Liver (tissue), 9 donors: ENCODE measurements around the gene LIN9. TPM values are rescaled to one million over a fixed set of nuclear protein-coding genes. Genes with fewer than 3 reads are reported as not detected.
"Not testable (repeated sequence)": the region's sequence is repeated elsewhere in the genome, so short reads cannot be mapped to it uniquely, and the experiment has no call there.

Experiments used
- DNase-seq: peaks from one replicate; pipeline ENCODE4 v3.0.0-alpha.2; 2017; ENCODE audit warnings: low spot score
- H3K27ac ChIP-seq, 2 donors: one replicate each; pipeline ENCODE4 v1.7.0; 2013; ENCODE audit warnings: inconsistent platforms in 2 of 2, low read length in 2 of 2, control low read depth in 1 of 2, low read depth in 1 of 2, mild to moderate bottlenecking in 1 of 2
- H3K27me3 ChIP-seq, 4 donors: one replicate each; pipeline versions ENCODE4 v1.6.1 to v1.7.0; 2013; ENCODE audit warnings: low read length in 3 of 4, inconsistent platforms in 1 of 4, mild to moderate bottlenecking in 1 of 4, moderate library complexity in 1 of 4; ENCODE audit not compliant: control insufficient read depth in 4 of 4, insufficient read depth in 4 of 4
- H3K36me3 ChIP-seq, 4 donors: one replicate each; pipeline versions ENCODE4 v1.6.1 to v1.7.0; 2013; ENCODE audit warnings: low read length in 3 of 4, mild to moderate bottlenecking in 3 of 4, low read depth in 1 of 4, moderate library complexity in 1 of 4; ENCODE audit not compliant: control insufficient read depth in 4 of 4, insufficient read depth in 3 of 4
- H3K4me1 ChIP-seq, 4 donors: one replicate each; pipeline versions ENCODE4 v1.6.1 to v1.7.0; 2013; ENCODE audit warnings: low read length in 3 of 4, mild to moderate bottlenecking in 3 of 4, moderate library complexity in 1 of 4; ENCODE audit not compliant: control insufficient read depth in 4 of 4, insufficient read depth in 4 of 4
- H3K4me3 ChIP-seq, 3 donors: one replicate each; pipeline versions ENCODE4 v1.6.1 to v1.7.0; 2013; ENCODE audit warnings: low read length in 3 of 3, control low read depth in 1 of 3, low read depth in 1 of 3, mild to moderate bottlenecking in 1 of 3
- H3K9ac ChIP-seq, 2 donors: one replicate each; pipeline ENCODE4 v1.7.0; 2013; ENCODE audit warnings: low read length in 2 of 2, mild to moderate bottlenecking in 2 of 2, moderate library complexity in 2 of 2, control low read depth in 1 of 2, low read depth in 1 of 2
- H3K9me3 ChIP-seq, 4 donors: one replicate each; pipeline versions ENCODE4 v1.6.1 to v1.7.0; 2013; ENCODE audit warnings: low read length in 3 of 4; ENCODE audit not compliant: control insufficient read depth in 4 of 4
- ATF3 ChIP-seq: IDR thresholded peaks from 2 replicates; pipeline ENCODE4 v1.6.1; 2016; ENCODE audit warnings: antibody characterized with exemption
- CTCF ChIP-seq: fragments of 150-350 bp; IDR thresholded peaks from 2 replicates; pipeline ENCODE4 v1.5.1; 2017; ENCODE audit warnings: improper control_type of control experiment, low read depth, low read length; ENCODE audit not compliant: missing input control
- EGR1 ChIP-seq, 2 donors: IDR thresholded peaks; 2 replicates each; pipeline ENCODE4 v1.6.1; 2016 to 2018; ENCODE audit warnings: antibody characterized with exemption in 2 of 2, low read depth in 2 of 2
- FOXA1 ChIP-seq: IDR thresholded peaks from 2 replicates; pipeline ENCODE4 v1.6.1; 2016; ENCODE audit warnings: antibody characterized with exemption
- FOXA2 ChIP-seq: IDR thresholded peaks from 2 replicates; pipeline ENCODE4 v1.6.1; 2016; ENCODE audit warnings: antibody characterized with exemption
- GABPA ChIP-seq, 2 donors: IDR thresholded peaks in 1 of 2; conservative IDR thresholded peaks in 1 of 2; 2 replicates each; pipeline ENCODE4 v1.6.1; 2016; ENCODE audit warnings: antibody characterized with exemption in 2 of 2, mild to moderate bottlenecking in 1 of 2, moderate library complexity in 1 of 2
- HNF4A ChIP-seq, 2 donors: conservative IDR thresholded peaks; 2 replicates each; pipeline ENCODE4 v1.6.1; 2016; ENCODE audit warnings: antibody characterized with exemption in 2 of 2, mild to moderate bottlenecking in 2 of 2
- HNF4G ChIP-seq: IDR thresholded peaks from 2 replicates; pipeline ENCODE4 v1.6.1; 2016; ENCODE audit warnings: antibody characterized with exemption
- JUND ChIP-seq, 2 donors: IDR thresholded peaks; 2 replicates each; pipeline ENCODE4 v1.6.1; 2016; ENCODE audit warnings: antibody characterized with exemption in 2 of 2
- MAX ChIP-seq: IDR thresholded peaks from 2 replicates; pipeline ENCODE4 v1.6.1; 2016; ENCODE audit warnings: antibody characterized with exemption
- NR2F2 ChIP-seq: IDR thresholded peaks from 2 replicates; pipeline ENCODE4 v1.6.1; 2016; ENCODE audit warnings: antibody characterized with exemption
- RAD21 ChIP-seq, 2 donors: IDR thresholded peaks; 2 replicates each; pipeline ENCODE4 v1.6.1; 2016; ENCODE audit warnings: antibody characterized with exemption in 2 of 2, mild to moderate bottlenecking in 2 of 2
- REST ChIP-seq: IDR thresholded peaks from 2 replicates; pipeline ENCODE4 v1.6.1; 2016; ENCODE audit warnings: antibody characterized with exemption, mild to moderate bottlenecking
- RXRA ChIP-seq, 2 donors: IDR thresholded peaks; 2 replicates each; pipeline ENCODE4 v1.6.1; 2017 to 2018; ENCODE audit warnings: antibody characterized with exemption in 2 of 2, mild to moderate bottlenecking in 1 of 2
- SP1 ChIP-seq: IDR thresholded peaks from 2 replicates; pipeline ENCODE4 v1.6.1; 2018; ENCODE audit warnings: antibody characterized with exemption, mild to moderate bottlenecking
- TAF1 ChIP-seq: conservative IDR thresholded peaks from 2 replicates; pipeline ENCODE4 v1.6.1; 2016; ENCODE audit warnings: antibody characterized with exemption, mild to moderate bottlenecking
- YY1 ChIP-seq: IDR thresholded peaks from 2 replicates; pipeline ENCODE4 v1.6.1; 2016; ENCODE audit warnings: antibody characterized with exemption, mild to moderate bottlenecking
- ZBTB33 ChIP-seq: IDR thresholded peaks from 2 replicates; pipeline ENCODE4 v1.6.1; 2016; ENCODE audit warnings: antibody characterized with exemption
- WGBS: extraction: QIAGEN DNeasy Blood & Tissue Kit; methylation state at CpG from one replicate; pipeline ENCODE4 v1.1.7; 2013; 5-methylcytosine and 5-hydroxymethylcytosine counted together
- polyA plus RNA-seq, 2 donors: library from polyadenylated mRNA; stranded (reverse) in 1 of 2; unstranded in 1 of 2; fragments of 200-250 nt in 1 of 2; fragments of >200 nt in 1 of 2; fragmentation: Nextera tagmentation in 1 of 2; extraction: Ambion mirVana in 1 of 2; gene quantifications; one replicate each; pipeline versions ENCODE4 v1.2.1 to v1.2.3, GENCODE V29; 2013 to 2015
- total RNA-seq, 2 donors: library from RNA; depleted of rRNA; stranded (reverse); fragments of >200 nt; gene quantifications; one replicate each; pipeline ENCODE4 v1.2.3, GENCODE V29; 2014
- donor health status: healthy.
- donor health status: healthy.
- donor health status: healthy.
- donor health status: healthy.
- donor health status: healthy.

LIN9 gene
- total and polyA plus RNA-seq, 4 donors = 0.50 to 7.9 (median 1.00) TPM

- Histone ChIP-seq H3K4me1 (no peaks in the 10 kb centered on the region), H3K27ac (no peak overlapping the region), H3K9ac (no peak overlapping the region), H3K9me3 (no peaks in the 10 kb centered on the region), H3K4me3 (no peak overlapping the region), H3K36me3 (no peaks in the 10 kb centered on the region), H3K27me3 (no peaks in the 10 kb centered on the region)
- TF ChIP-seq GABPA (IDR thresholded peaks at IDR 0.05 in 1 of 2, conservative IDR thresholded peaks at IDR 0.05 in 1 of 2) = no peak
- TF ChIP-seq FOXA2 = no peak
- no peak for TF ChIP-seq RAD21 (IDR thresholded peaks at IDR 0.05)
- TF ChIP-seq ATF3 = no peak
- no peak for TF ChIP-seq CTCF
- no peak for TF ChIP-seq YY1
- no peak for TF ChIP-seq MAX
- no peak for TF ChIP-seq FOXA1
- TF ChIP-seq HNF4A (conservative IDR thresholded peaks at IDR 0.05) = no peak
- TF ChIP-seq ZBTB33 = no peak
- TF ChIP-seq JUND (IDR thresholded peaks at IDR 0.05) = no peak
- no peak for TF ChIP-seq RXRA (IDR thresholded peaks at IDR 0.05)
- no peak for TF ChIP-seq NR2F2
- TF ChIP-seq EGR1 (IDR thresholded peaks at IDR 0.05; ENCODE audit: low read depth in 2 of 2) = no peak
- no peak for TF ChIP-seq SP1
- TF ChIP-seq TAF1 = no peak
- TF ChIP-seq HNF4G = no peak
- TF ChIP-seq REST = no peak
- 76% methylated on average over 2 of the region's 2 CpGs for WGBS
- no peak for DNase-seq
Measured at GRCh38 chr1:226342656-226343055, 33.7 kb upstream of the LIN9 start.

GRCh38 chr1:226340111-226340510, 31.1 kb upstream of the LIN9 start:
- 89% methylated on average over 3 of the region's 3 CpGs for WGBS

More at GRCh38 chr1:226340111-226340510, 31.1 kb upstream of the LIN9 start:
- DNase-seq, H3K9ac ChIP-seq, H3K4me1 ChIP-seq, H3K36me3 ChIP-seq, H3K9me3 ChIP-seq, H3K4me3 ChIP-seq, H3K27ac ChIP-seq, H3K27me3 ChIP-seq: not testable (repeated sequence)
